Transverse colon (tissue), 4 donors: Measurements from ENCODE around the gene C10orf53. TPM values are rescaled to one million over a fixed set of nuclear protein-coding genes. Genes with fewer than 3 reads are reported as not detected.

ENCODE experiments used
- DNase-seq: peaks from one replicate; pipeline ENCODE4 v3.0.0-alpha.2; 2019
- H3K27ac ChIP-seq, 4 donors: fragments of 200-600 bp; sonication (generic); 2 replicates each; pipeline ENCODE4 v1.5.1; 2016 to 2018; ENCODE audit warnings: inconsistent platforms in 4 of 4
- H3K27me3 ChIP-seq: fragments of 200-600 bp; sonication (generic); 2 replicates; pipeline ENCODE4 v1.5.1; 2017; ENCODE audit warnings: inconsistent platforms
- H3K36me3 ChIP-seq, 4 donors: fragments of 200-600 bp; sonication (generic); 2 replicates each; pipeline ENCODE4 v1.5.1; 2017 to 2019; ENCODE audit warnings: inconsistent platforms in 4 of 4
- H3K4me1 ChIP-seq, 4 donors: fragments of 200-600 bp; sonication (generic); 2 replicates each; pipeline ENCODE4 v1.5.1; 2017 to 2020; ENCODE audit warnings: inconsistent platforms in 4 of 4
- H3K4me3 ChIP-seq, 4 donors: fragments of 200-600 bp; sonication (generic); 1 replicate in 1 of 4; 2 replicates in 3 of 4; pipeline versions ENCODE4 v1.5.1 to v1.6.1; 2017 to 2019; ENCODE audit warnings: inconsistent platforms in 4 of 4
- H3K9me3 ChIP-seq, 2 donors: fragments of 200-600 bp; sonication (generic); 2 replicates each; pipeline ENCODE4 v1.5.1; 2017 to 2019; ENCODE audit warnings: inconsistent platforms in 2 of 2
- CTCF ChIP-seq, 5 experiments: fragments of 200-600 bp in 3 of 5; fragments of 450-650 bp in 2 of 5; sonication (generic) in 3 of 5; IDR thresholded peaks; 1 replicate in 2 of 5; 2 replicates in 3 of 5; pipeline ENCODE4 v1.5.1; 2016 to 2017; ENCODE audit warnings: antibody characterized with exemption in 5 of 5, inconsistent platforms in 3 of 5, mild to moderate bottlenecking in 2 of 5, moderate library complexity in 1 of 5
- EP300 ChIP-seq: sonication (generic); formaldehyde crosslinking; IDR thresholded peaks from one replicate; pipeline ENCODE4 v1.6.1; 2017; ENCODE audit warnings: antibody characterized with exemption, low read depth
- POLR2A ChIP-seq: fragments of 450-650 bp; IDR thresholded peaks from one replicate; pipeline ENCODE4 v1.6.1; 2016; ENCODE audit warnings: antibody characterized with exemption, mild to moderate bottlenecking, moderate library complexity
- POLR2AphosphoS5 ChIP-seq, 3 donors: sonication (generic); formaldehyde crosslinking; IDR thresholded peaks; one replicate each; pipeline ENCODE4 v1.6.1; 2016; ENCODE audit warnings: antibody characterized with exemption in 3 of 3
- WGBS, 2 donors: methylation state at CpG; one replicate each; pipeline ENCODE4 v1.1.5; 2018; ENCODE audit warnings: low coverage in 1 of 2; 5-methylcytosine and 5-hydroxymethylcytosine counted together
- in situ Hi-C, 4 donors: fragments of 200-750 bp; cut with MboI; loops; one replicate each; pipeline versions ENCODE4 v1.15.0 to v1.15.1; 2017; ENCODE audit warnings: low sequenced_read_pairs in 3 of 4, low pct_ligation_motif_present in 1 of 4, low pct_unique_long_range_greater_than_20kb in 1 of 4
- intact Hi-C: fragments of 100-400 bp; cut with DNase I; formaldehyde crosslinking; loops from one replicate; pipeline ENCODE4 v1.15.1; 2023; ENCODE audit warnings: low total_unique reads
- total RNA-seq, 4 donors: library from RNA; depleted of rRNA; stranded (reverse); fragments of >200 nt; gene quantifications; one replicate each; pipeline ENCODE4 v1.1.0, GENCODE V29; 2016

Gene C10orf53
- total RNA-seq, 4 donors from 2014 or later: not detected

- Histone ChIP-seq H3K36me3 (no peaks in the 10 kb centered on the region), H3K9me3 (no peaks in the 10 kb centered on the region), H3K27ac (no peak overlapping the region), H3K27me3 (no peaks in the 10 kb centered on the region), H3K4me3 (no peak overlapping the region), H3K4me1 (no peaks in the 10 kb centered on the region)
- 17 to 43% methylated on average over 12 to 17 of the region's 17 CpGs for WGBS, 2 donors
- DNase-seq: no peak
- in situ Hi-C loops (no loop called here), intact Hi-C loops (no loop called here)
- TF ChIP-seq CTCF (IDR thresholded peaks at IDR 0.05): no peak
- TF ChIP-seq EP300: no peak
- TF ChIP-seq POLR2A: no peak
- no peak for TF ChIP-seq POLR2AphosphoS5 (IDR thresholded peaks at IDR 0.05)
Observed at GRCh38 chr10:49649294-49649693, 30.2 kb upstream of the C10orf53 start.

- H3K4me3 ChIP-seq: no peak overlapping the region
- intact Hi-C loops (no loop called here), in situ Hi-C loops (no loop called here)
- 31 to 62% methylated on average over 3 to 8 of the region's 8 CpGs for WGBS, 2 donors
- H3K36me3 ChIP-seq: no peaks in the 10 kb centered on the region
- H3K4me1 ChIP-seq: no peaks in the 10 kb centered on the region
- no peak for TF ChIP-seq EP300
- TF ChIP-seq POLR2AphosphoS5 (IDR thresholded peaks at IDR 0.05): no peak
- no peak for TF ChIP-seq POLR2A
- TF ChIP-seq CTCF (IDR thresholded peaks at IDR 0.05): no peak
- no peak overlapping the region for H3K27ac ChIP-seq
- DNase-seq: no peak
- H3K27me3 ChIP-seq: no peaks in the 10 kb centered on the region
- H3K9me3 ChIP-seq: no peaks in the 10 kb centered on the region
Observed at GRCh38 chr10:49649936-49650723, 29.3 kb upstream of the C10orf53 start.

GRCh38 chr10:49650724-49651034, 28.8 kb upstream of the C10orf53 start:
- 94% methylated on average over 1 of the region's 1 CpG; no CpG with 5 or more reads in 1 of the 2 donors for WGBS, 2 donors
- no peak overlapping the region for H3K4me3 ChIP-seq
- no peak for DNase-seq
- H3K27ac ChIP-seq: no peak overlapping the region
- intact Hi-C loops: no loop called here
- in situ Hi-C loops: no loop called here
- H3K9me3 ChIP-seq: no peaks in the 10 kb centered on the region
- H3K27me3 ChIP-seq: no peaks in the 10 kb centered on the region
- no peaks in the 10 kb centered on the region for H3K4me1 ChIP-seq
- TF ChIP-seq EP300 (no peak), CTCF (IDR thresholded peaks at IDR 0.05) (no peak), POLR2A (no peak), POLR2AphosphoS5 (IDR thresholded peaks at IDR 0.05) (no peak)
- H3K36me3 ChIP-seq: no peaks in the 10 kb centered on the region

- Histone ChIP-seq H3K27me3 (no peaks in the 10 kb centered on the region), H3K4me1 (no peaks in the 10 kb centered on the region), H3K36me3 (no peaks in the 10 kb centered on the region), H3K9me3 (no peaks in the 10 kb centered on the region), H3K27ac (no peak overlapping the region), H3K4me3 (no peak overlapping the region)
- no peak for DNase-seq
- intact Hi-C loops (no loop called here), in situ Hi-C loops (no loop called here)
- TF ChIP-seq POLR2AphosphoS5 (IDR thresholded peaks at IDR 0.05): no peak
- no peak for TF ChIP-seq POLR2A
- TF ChIP-seq CTCF (IDR thresholded peaks at IDR 0.05): no peak
- TF ChIP-seq EP300: no peak
- WGBS, 2 donors: 77% methylated on average over 5 to 15 of the region's 15 CpGs
Observed at GRCh38 chr10:49651039-49651835, 28.2 kb upstream of the C10orf53 start.
